ENCODE data around the gene DDX56. TPM values are rescaled to one million over a fixed set of nuclear protein-coding genes. Genes with fewer than 3 reads are reported as not detected.

Gene DDX56
- polyA plus RNA-seq, 1 donor, result 54.0 TPM

GRCh38 chr7:44534087-44534486 is 39.6 kb downstream of the DDX56 start:
- DNase-seq, result no peak

GRCh38 chr7:44533301-44534055 is 40.2 kb downstream of the DDX56 start:
- DNase-seq, result no peak

- no peak for DNase-seq
Observed at GRCh38 chr7:44531421-44532380, 42.0 kb downstream of the DDX56 start.

- DNase-seq, result no peak
Observed at GRCh38 chr7:44530990-44531389, 42.7 kb downstream of the DDX56 start.

- no peak for DNase-seq
Observed at GRCh38 chr7:44524811-44525388, 48.8 kb downstream of the DDX56 start.

- no peak for DNase-seq
Observed at GRCh38 chr7:44522315-44522714, 51.4 kb downstream of the DDX56 start.

GRCh38 chr7:44521347-44522095 is 52.2 kb downstream of the DDX56 start:
- no peak for DNase-seq

GRCh38 chr7:44520574-44520973 is 53.1 kb downstream of the DDX56 start:
- DNase-seq, result no peak

- DNase-seq, result no peak
Observed at GRCh38 chr7:44519546-44519945, 54.2 kb downstream of the DDX56 start.

GRCh38 chr7:44518761-44519160 is 54.9 kb downstream of the DDX56 start:
- no peak for DNase-seq

GRCh38 chr7:44517175-44517574 is 56.5 kb downstream of the DDX56 start:
- no peak for DNase-seq

Other genes with a start within 250 kb of the DDX56 start
- 17.7 TPM for gene CAMK2B, start 248.3 kb downstream of the DDX56 start, polyA plus RNA-seq (ENCODE audit: insufficient read length)
- gene NUDCD3, start 83.2 kb downstream of the DDX56 start, polyA plus RNA-seq (ENCODE audit: insufficient read length), result 84.1 TPM
- 0.08 TPM for gene NPC1L1, start 32.6 kb downstream of the DDX56 start, polyA plus RNA-seq (ENCODE audit: insufficient read length)
- 91.0 TPM for gene TMED4, start 8.3 kb upstream of the DDX56 start, polyA plus RNA-seq (ENCODE audit: insufficient read length)
- gene OGDH, start 32.7 kb upstream of the DDX56 start, polyA plus RNA-seq (ENCODE audit: insufficient read length), result 66.4 TPM
- gene ZMIZ2, start 174.9 kb upstream of the DDX56 start, polyA plus RNA-seq (ENCODE audit: insufficient read length), result 44.4 TPM
- 647 TPM for gene PPIA, start 222.8 kb upstream of the DDX56 start, polyA plus RNA-seq (ENCODE audit: insufficient read length)

All from hindlimb muscle (tissue), 1 donor.